ENCODE results near the gene LYG2.
"Not testable (repeated sequence)": the region's sequence is repeated elsewhere in the genome, so short reads cannot be mapped to it uniquely, and the experiment has no call there.

Gene LYG2

DNA sequence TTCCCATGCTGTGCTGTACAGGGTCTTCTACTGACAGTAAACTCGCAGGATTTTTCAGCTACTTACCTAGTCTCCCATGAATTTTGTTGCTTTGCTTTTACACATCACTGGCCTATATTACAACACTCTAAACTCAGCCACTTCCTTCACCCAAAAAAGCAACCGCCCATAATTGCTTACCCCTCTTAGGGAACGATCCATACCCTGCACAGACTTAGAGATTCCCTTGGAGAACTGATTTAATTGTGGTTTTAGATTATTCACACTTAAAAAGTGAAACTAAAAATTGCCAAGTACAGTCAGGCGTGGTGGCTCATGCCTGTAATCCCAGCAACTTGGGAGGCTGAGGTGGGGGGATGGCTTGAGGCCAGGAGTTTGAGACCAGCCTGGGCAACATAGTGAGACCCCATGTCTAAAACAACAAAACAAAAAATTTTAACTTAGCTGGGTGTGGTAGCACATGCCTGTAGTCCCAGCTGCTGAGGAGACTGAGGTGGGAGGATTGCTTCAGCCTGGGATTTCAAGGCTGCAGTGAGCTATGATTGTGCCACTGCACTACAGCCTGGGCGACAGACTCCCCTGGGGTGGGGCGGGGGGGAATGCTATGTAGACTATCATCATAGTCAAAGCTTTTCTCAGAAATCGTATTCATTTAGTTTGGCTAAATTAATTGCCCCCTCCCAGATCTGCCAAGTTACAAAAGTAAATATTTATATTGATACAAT lies 55.2 kb downstream of the LYG2 start:
- FAIRE-seq: no peak

GRCh38 chr2:99198103-99198841 lies 57.2 kb downstream of the LYG2 start:
- no peak for FAIRE-seq

GRCh38 chr2:99192364-99192763 lies 63.1 kb downstream of the LYG2 start:
- FAIRE-seq: not testable (repeated sequence)
